Erythroblast (primary cell): ENCODE measurements around the gene GMPPB.
A peak's percentile ranks its signal among the peaks of the same experiment; 100 is the strongest.

Experiments used
- DNase-seq, 2 experiments: peaks; one replicate each; lab custom pipeline; 2025; lab: John Stamatoyannopoulos, UW
- GATA1 ChIP-seq: IDR thresholded peaks from 2 replicates; pipeline ENCODE4 v1.6.1; 2011; ENCODE audit warnings: low read depth, mild to moderate bottlenecking, control low read depth, low read length, moderate library complexity
- POLR2A ChIP-seq: IDR thresholded peaks from 2 replicates; pipeline ENCODE4 v1.6.1; 2011; ENCODE audit warnings: mild to moderate bottlenecking, low read length

The GMPPB gene

GRCh38 chr3:49683162-49683561, 40.6 kb downstream of the GMPPB start:
- no peak for DNase-seq
- TF ChIP-seq POLR2A (no peak), GATA1 (no peak)

DNA sequence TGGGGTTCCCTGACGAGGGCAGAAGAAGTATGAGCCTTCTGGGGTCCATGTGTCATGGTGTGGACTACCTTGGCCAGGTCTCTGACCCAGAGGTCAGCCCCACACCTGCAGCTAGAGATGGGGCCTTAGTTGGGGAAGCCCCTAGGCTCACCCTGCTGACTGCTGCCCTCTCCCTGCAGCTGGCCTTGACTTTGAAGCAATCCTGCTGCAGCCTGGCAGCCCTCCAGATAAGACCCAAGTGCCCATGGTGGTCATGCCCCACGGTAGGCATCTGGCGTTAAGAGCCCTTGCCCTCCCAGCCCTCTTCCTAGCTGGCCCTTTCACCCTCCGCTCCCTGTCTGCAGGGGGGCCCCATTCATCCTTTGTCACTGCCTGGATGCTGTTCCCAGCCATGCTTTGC, 42.2 kb downstream of the GMPPB start:
- TF ChIP-seq GATA1: no peak
- TF ChIP-seq POLR2A: no peak
- DNase-seq: no peak

DNA sequence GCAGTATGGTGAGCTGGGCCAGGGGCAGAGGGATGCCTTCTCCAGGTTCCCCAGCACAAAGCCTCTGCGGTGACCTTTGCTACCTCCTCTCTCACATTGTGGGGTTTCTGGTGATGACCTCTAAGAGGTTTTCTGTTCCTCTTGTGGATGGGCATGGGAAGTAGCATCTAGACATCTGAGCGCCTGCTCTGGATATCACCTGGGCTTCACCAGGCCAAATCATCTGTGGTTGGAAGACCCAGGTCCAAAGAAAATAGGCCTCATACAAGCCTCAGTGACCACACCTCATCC, 42.6 kb downstream of the GMPPB start:
- DNase-seq: no peak
- TF ChIP-seq GATA1 (no peak), POLR2A (no peak)

GRCh38 chr3:49680493-49681231, 43.1 kb downstream of the GMPPB start:
- DNase-seq: no peak
- TF ChIP-seq GATA1: no peak
- TF ChIP-seq POLR2A: no peak

GRCh38 chr3:49675912-49676311, 47.8 kb downstream of the GMPPB start:
- no peak for DNase-seq
- no peak for TF ChIP-seq POLR2A
- TF ChIP-seq GATA1: no peak

DNA sequence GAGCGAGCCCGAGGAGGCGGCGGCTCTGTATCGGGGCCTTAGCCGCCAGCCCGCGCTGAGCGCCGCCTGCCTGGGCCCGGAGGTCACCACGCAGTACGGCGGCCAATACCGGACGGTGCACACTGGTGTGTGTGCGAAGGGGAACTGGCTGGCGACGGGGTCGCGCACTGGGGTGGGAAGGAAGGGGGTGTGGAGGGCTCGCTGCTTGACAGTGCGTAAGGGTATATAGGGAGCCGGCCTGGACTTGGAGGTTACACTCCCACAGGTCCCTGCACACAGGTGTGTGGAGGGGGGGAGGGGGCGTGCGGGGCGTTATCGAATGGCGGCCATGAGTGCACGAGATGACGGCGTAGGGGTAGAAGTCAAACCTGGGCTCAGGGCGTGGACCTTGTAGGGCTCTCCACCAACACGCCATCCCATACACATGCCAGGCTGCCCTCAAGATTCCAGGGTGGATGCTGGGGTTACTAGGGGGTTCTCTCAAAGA, 49.2 kb downstream of the GMPPB start:
- TF ChIP-seq GATA1: no peak
- TF ChIP-seq POLR2A: no peak
- DNase-seq: no peak

- DNase-seq: no peak
- TF ChIP-seq POLR2A (peak; percentile 70), GATA1 (no peak)
Observed at GRCh38 chr3:49673715-49674496, 49.8 kb downstream of the GMPPB start, which contains the start of gene APEH. TSS of gene APEH (plus strand) at chr3:49674351. CDS start at chr3:49674402, 51 bp downstream.

DNA sequence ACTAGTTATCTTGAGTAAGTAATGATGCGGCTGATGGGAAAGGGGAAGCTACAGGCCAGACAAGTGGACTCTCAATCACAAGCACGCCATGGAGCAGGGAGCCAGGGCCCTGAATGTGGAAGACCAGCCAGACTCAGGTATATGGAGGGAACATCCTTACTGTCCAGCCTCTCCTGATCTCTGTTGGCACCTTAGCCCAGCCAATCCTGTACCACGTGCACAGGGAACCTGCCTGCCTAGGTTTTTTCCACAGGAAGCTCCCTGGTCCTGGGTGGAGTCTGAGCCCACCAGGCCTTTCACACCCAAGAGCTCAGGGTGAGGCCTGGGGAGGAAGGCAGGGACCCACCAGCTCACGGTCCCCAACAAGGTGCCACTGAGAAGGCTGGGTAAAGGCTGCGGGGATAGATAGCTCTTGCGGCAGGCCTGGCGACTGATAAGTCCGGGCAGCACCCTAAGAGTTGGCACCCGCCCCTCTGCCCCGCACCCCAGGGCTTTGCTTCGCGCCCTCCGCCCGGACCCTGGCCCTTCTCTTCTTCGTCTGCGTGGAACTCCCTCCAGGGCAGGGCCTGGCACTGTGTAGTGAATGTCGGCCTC, 50.5 kb downstream of the GMPPB start:
- no peak for DNase-seq

DNA sequence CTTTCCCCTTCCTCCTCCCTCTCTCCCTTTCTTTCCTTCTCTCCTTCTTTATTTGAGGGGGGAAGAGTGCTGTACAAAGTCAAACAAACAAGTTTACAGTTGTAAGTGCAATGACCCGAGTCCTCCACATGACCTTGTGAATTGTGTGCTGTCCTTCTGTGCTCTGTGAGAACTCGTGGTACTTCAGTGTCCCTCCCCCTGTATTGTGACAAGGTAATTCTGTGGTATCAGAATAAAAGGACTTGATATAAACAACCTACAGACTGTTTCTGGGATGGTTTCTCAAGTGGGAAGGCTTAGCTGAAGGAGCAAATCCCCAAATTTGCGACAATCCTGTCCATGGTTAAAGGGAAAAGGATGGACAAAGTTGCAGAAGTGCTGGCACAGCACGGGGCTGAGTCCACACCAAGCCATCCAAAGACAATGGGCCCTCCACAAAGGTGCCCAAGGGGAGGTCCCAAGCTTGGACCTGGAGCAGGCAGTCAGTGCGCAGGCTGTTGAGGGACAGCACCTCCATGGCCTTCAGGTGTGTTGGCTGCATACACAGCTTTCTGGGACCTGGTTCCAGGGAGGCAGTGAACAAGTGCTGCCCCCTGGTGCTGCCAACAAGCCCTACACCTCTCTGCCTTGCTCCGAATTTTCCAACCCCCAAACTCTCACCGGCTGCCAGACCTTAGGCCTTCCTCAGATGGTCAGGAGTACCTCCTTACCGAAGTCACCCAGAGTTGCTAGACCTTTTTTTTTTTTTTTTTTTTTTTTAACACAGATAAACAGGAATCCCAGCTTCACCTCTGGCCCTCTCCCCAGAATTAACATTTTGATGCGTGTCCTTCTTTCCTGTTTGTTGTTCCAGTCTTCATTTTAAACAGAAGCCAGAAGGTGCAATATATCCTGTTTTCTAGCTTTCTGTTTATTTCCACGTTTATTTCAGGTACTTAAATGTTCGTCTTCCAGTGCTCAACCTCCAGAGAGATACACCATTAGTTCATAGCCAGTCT, 52.2 kb downstream of the GMPPB start:
- no peak for DNase-seq
- no peak for TF ChIP-seq POLR2A
- no peak for TF ChIP-seq GATA1

More for the DNA sequence above, 50.5 kb downstream of the GMPPB start:
- TF ChIP-seq GATA1 (peak; percentile 44), POLR2A (peak; percentile 58)

DNA sequence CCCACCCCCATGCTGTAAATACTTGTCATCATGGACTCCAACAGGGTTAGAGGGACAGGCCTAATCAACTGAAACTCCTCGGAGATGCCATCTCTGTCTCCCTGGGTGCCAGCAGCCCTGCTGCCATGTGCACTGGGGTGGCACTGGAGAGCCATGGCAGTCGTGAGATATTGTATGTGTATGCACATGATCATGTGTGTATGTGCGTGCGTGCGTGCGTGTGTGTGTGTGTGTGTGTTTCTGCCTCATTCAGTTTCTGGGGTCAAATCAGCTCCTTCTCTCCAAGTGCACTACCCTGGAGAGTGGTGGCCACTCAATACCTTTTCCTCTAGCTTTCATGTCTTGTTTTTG, 52.8 kb downstream of the GMPPB start:
- no peak for TF ChIP-seq GATA1
- no peak for TF ChIP-seq POLR2A
- DNase-seq: no peak
